Cortex of kidney (tissue), 1 donor: ENCODE data around the gene CLEC7A.

Source experiments
- DNase-seq: peaks from one replicate; lab custom pipeline; 2025; lab: John Stamatoyannopoulos, UW

Gene CLEC7A

GRCh38 chr12:10130042-10130441, at the start of gene CLEC7A:
Gene CLEC7A (minus strand): TSS chr12:10130199. CDS start chr12:10130082, 117 bp downstream.
- no peak for DNase-seq

- DNase-seq = no peak
Measured at GRCh38 chr12:10179776-10180181, 49.8 kb upstream of the CLEC7A start.

GRCh38 chr12:10178821-10179220, 48.8 kb upstream of the CLEC7A start, which contains the start of gene TMEM52B:
Gene TMEM52B (plus strand): TSS chr12:10179032. CDS start chr12:10179575, 543 bp downstream.
- no peak for DNase-seq

GRCh38 chr12:10175846-10176636, 46.0 kb upstream of the CLEC7A start:
- no peak for DNase-seq

- no peak for DNase-seq
Measured at GRCh38 chr12:10174986-10175614, 45.1 kb upstream of the CLEC7A start.

GRCh38 chr12:10171973-10172728, 42.2 kb upstream of the CLEC7A start, which contains the start of gene OLR1:
Gene OLR1 (minus strand): TSS chr12:10172132. CDS start chr12:10172077, 55 bp downstream.
- no peak for DNase-seq

GRCh38 chr12:10170216-10170615, 40.2 kb upstream of the CLEC7A start:
- no peak for DNase-seq

- no peak for DNase-seq
Measured at GRCh38 chr12:10169104-10169503, 39.1 kb upstream of the CLEC7A start.

GRCh38 chr12:10167599-10167998, 37.6 kb upstream of the CLEC7A start:
- no peak for DNase-seq

- no peak for DNase-seq
Measured at GRCh38 chr12:10165421-10165820, 35.4 kb upstream of the CLEC7A start.

- no peak for DNase-seq
Measured at GRCh38 chr12:10163084-10163483, 33.1 kb upstream of the CLEC7A start.

- no peak for DNase-seq
Measured at GRCh38 chr12:10160617-10161385, 30.8 kb upstream of the CLEC7A start.

- DNase-seq = no peak
Measured at GRCh38 chr12:10159280-10159679, 29.3 kb upstream of the CLEC7A start.

GRCh38 chr12:10158406-10158805, 28.4 kb upstream of the CLEC7A start:
- DNase-seq = no peak

GRCh38 chr12:10155966-10156365, 26.0 kb upstream of the CLEC7A start:
- no peak for DNase-seq

- no peak for DNase-seq
Measured at GRCh38 chr12:10154145-10154496, 24.1 kb upstream of the CLEC7A start.

GRCh38 chr12:10153271-10154144, 23.5 kb upstream of the CLEC7A start:
- no peak for DNase-seq

GRCh38 chr12:10151621-10152020, 21.6 kb upstream of the CLEC7A start:
- no peak for DNase-seq

GRCh38 chr12:10147714-10148403, 17.9 kb upstream of the CLEC7A start:
- no peak for DNase-seq

GRCh38 chr12:10142976-10143589, 13.1 kb upstream of the CLEC7A start:
- DNase-seq = no peak
